Left lung (tissue), 10 donors: ENCODE results near the gene EIF3A. TPM values are rescaled to one million over a fixed set of nuclear protein-coding genes. Genes with fewer than 3 reads are reported as not detected.

ENCODE experiments used
- ATAC-seq: fragments of 200-7000 bp; cut with Tn5 transposase; one replicate; pipeline ENCODE4 v1.9.1; 2020; ENCODE audit warnings: moderate library complexity
- DNase-seq, 4 donors: peaks; one replicate each; pipeline ENCODE4 v3.0.0-alpha.2; 2013 to 2020
- H3K27ac ChIP-seq, 2 donors: fragments of 200-600 bp; sonication (generic) in 1 of 2; one replicate each; pipeline versions ENCODE4 v1.5.0 to v1.8.0; 2020 to 2021
- H3K27me3 ChIP-seq, 2 donors: fragments of 200-600 bp; sonication (generic) in 1 of 2; one replicate each; pipeline versions ENCODE4 v1.5.0 to v1.8.0; 2020 to 2021
- H3K36me3 ChIP-seq, 2 donors: fragments of 200-600 bp; sonication (generic) in 1 of 2; one replicate each; pipeline versions ENCODE4 v1.5.0 to v1.8.0; 2020 to 2021
- H3K4me1 ChIP-seq, 2 donors: fragments of 200-600 bp; one replicate each; pipeline ENCODE4 v1.8.0; 2021
- H3K4me3 ChIP-seq, 2 donors: fragments of 200-600 bp; sonication (generic) in 1 of 2; one replicate each; pipeline versions ENCODE4 v1.5.0 to v1.8.0; 2020 to 2021; ENCODE audit warnings: mild to moderate bottlenecking in 1 of 2
- H3K9me3 ChIP-seq, 2 donors: fragments of 200-600 bp; sonication (generic) in 1 of 2; one replicate each; pipeline versions ENCODE4 v1.5.0 to v1.8.0; 2020 to 2021
- intact Hi-C, 2 donors: fragments of 100-400 bp; cut with DNase I; formaldehyde crosslinking; loops; one replicate each; pipeline versions ENCODE4 v1.11.2 to v1.14.2; 2022
- polyA plus RNA-seq, 6 donors: library from polyadenylated mRNA; unstranded; fragments of 120-200 nt; gene quantifications; one replicate each; pipeline ENCODE4 v1.2.1, GENCODE V29; 2013; ENCODE audit not compliant: insufficient read length in 6 of 6
- total RNA-seq, 2 donors: library from RNA; stranded (reverse); fragmentation: NEBNext Ultra II Directional; extraction: Animal tissue kit (Norgen Biotek cat#: 25700); gene quantifications; one replicate each; pipeline ENCODE4 v1.2.1, GENCODE V29; 2021
- TF ChIP-seq, protein P1 (sequence below), 2 donors: fragments of 200-600 bp; sonication (generic) in 1 of 2; IDR thresholded peaks; one replicate each; pipeline versions ENCODE4 v1.5.0 to v1.8.0; 2021; ENCODE audit warnings: antibody characterized with exemption in 2 of 2
- donor health status: DM: no; HTN: yes; CAD: no.
- donor health status: DM: no; HTN: no; CAD: no.

The EIF3A gene
- total and polyA plus RNA-seq, 8 donors, result 89.1 to 172 (median 154) TPM

- Histone ChIP-seq H3K4me1 (no peaks in the 10 kb centered on the region), H3K4me3 (no peak overlapping the region), H3K9me3 (no peaks in the 10 kb centered on the region), H3K27me3 (no peaks in the 10 kb centered on the region), H3K27ac (no peak overlapping the region), H3K36me3 (peaks cover 6 to 98% of the 10 kb centered on the region in 2 donors)
- intact Hi-C loops, result no loop called here
- TF ChIP-seq, protein P1, sequence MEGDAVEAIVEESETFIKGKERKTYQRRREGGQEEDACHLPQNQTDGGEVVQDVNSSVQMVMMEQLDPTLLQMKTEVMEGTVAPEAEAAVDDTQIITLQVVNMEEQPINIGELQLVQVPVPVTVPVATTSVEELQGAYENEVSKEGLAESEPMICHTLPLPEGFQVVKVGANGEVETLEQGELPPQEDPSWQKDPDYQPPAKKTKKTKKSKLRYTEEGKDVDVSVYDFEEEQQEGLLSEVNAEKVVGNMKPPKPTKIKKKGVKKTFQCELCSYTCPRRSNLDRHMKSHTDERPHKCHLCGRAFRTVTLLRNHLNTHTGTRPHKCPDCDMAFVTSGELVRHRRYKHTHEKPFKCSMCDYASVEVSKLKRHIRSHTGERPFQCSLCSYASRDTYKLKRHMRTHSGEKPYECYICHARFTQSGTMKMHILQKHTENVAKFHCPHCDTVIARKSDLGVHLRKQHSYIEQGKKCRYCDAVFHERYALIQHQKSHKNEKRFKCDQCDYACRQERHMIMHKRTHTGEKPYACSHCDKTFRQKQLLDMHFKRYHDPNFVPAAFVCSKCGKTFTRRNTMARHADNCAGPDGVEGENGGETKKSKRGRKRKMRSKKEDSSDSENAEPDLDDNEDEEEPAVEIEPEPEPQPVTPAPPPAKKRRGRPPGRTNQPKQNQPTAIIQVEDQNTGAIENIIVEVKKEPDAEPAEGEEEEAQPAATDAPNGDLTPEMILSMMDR (IDR thresholded peaks at IDR 0.05), result no peak
- ATAC-seq (no peak), DNase-seq (no peak)
These were observed 25.1 kb downstream of the EIF3A start for GRCh38 chr10:119055472-119055871.

DNA sequence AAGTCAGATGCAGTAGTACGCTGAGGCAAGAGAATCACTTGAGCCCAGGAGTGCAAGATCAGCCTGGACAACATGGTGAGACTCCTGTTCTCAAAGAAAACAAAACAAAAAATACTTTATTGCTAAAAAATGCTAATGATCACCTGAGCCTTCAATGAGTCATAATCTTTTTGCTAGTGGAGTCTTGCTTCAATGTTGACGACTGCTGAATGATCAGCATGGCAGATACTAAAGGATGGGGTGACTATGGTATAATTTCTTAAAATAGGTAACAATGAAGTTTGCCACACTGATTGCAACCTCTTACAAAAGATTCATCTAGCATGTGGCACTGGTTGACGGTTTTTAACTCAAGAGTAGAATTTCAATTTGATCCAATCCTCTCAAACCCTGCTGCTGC, 28.8 kb downstream of the EIF3A start:
- Histone ChIP-seq H3K4me1 (no peaks in the 10 kb centered on the region), H3K4me3 (no peak overlapping the region), H3K36me3 (peaks cover 0 to 98% of the 10 kb centered on the region in 2 donors), H3K27me3 (no peaks in the 10 kb centered on the region), H3K27ac (no peak overlapping the region), H3K9me3 (no peaks in the 10 kb centered on the region)
- no peak for ATAC-seq
- intact Hi-C loops, result no loop called here
- DNase-seq, result no peak
- TF ChIP-seq, protein P1 (IDR thresholded peaks at IDR 0.05), result no peak

GRCh38 chr10:119049777-119050176, 30.8 kb downstream of the EIF3A start:
- Histone ChIP-seq H3K9me3 (no peaks in the 10 kb centered on the region), H3K27me3 (no peaks in the 10 kb centered on the region), H3K36me3 (peaks cover 0 to 98% of the 10 kb centered on the region in 2 donors), H3K4me1 (no peaks in the 10 kb centered on the region), H3K4me3 (no peak overlapping the region), H3K27ac (no peak overlapping the region)
- no peak for DNase-seq
- intact Hi-C loops, result no loop called here
- no peak for ATAC-seq
- TF ChIP-seq, protein P1 (IDR thresholded peaks at IDR 0.05), result no peak

DNA sequence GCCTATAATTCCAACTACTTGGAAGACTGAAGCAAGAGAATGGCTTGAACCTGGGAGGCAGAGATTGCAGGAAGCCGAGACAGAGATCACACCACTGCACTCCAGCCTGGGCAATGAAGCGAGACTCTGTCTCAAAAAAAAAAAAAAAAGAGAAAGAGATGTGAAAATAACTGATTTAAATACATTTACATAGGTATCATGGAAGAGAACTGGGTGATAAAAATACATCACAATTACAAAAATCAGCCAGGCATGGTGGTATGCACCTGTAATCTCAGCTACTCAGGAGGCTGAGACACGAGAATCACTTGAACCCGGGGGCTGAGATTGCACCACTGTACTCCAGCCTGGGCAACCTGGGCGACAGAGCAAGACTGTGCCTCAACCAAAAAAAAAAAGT, 31.3 kb downstream of the EIF3A start:
- intact Hi-C loops, result no loop called here
- DNase-seq, result no peak
- Histone ChIP-seq H3K4me3 (no peak overlapping the region), H3K4me1 (no peaks in the 10 kb centered on the region), H3K27ac (no peak overlapping the region), H3K9me3 (no peaks in the 10 kb centered on the region), H3K36me3 (peaks cover 0 to 98% of the 10 kb centered on the region in 2 donors), H3K27me3 (no peaks in the 10 kb centered on the region)
- TF ChIP-seq, protein P1 (IDR thresholded peaks at IDR 0.05), result no peak
- ATAC-seq, result no peak

DNA sequence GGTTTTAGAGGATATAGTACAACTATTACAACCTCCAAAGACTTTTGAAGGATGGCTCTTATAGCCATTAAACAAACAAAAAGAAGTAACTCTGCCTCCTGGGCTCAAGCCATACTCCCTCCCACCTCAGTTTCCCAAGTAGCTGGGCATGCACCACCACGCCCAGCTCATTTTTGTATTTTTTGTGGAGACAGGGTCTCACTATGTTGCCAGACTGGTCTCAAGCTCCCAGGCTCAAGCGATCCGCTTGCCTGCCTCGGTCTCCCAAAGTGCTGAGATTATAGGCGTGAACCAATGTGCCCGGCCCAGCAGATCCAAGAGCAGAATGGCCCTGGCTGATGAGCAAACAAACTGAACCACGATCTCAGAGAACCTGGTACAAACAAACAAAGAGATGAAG, 35.1 kb downstream of the EIF3A start:
- DNase-seq (no peak), ATAC-seq (peak; percentile 65)
- Histone ChIP-seq H3K9me3 (no peaks in the 10 kb centered on the region), H3K27me3 (no peaks in the 10 kb centered on the region), H3K36me3 (peaks cover 9 to 100% of the 10 kb centered on the region in 2 donors), H3K4me3 (no peak overlapping the region), H3K27ac (no peak overlapping the region), H3K4me1 (no peaks in the 10 kb centered on the region)
- intact Hi-C loops, result no loop called here
- TF ChIP-seq, protein P1 (IDR thresholded peaks at IDR 0.05), result no peak
